ENCODE results near the gene ACSM6. TPM values are rescaled to one million over a fixed set of nuclear protein-coding genes. Genes with fewer than 3 reads are reported as not detected.
A peak's percentile ranks its signal among the peaks of the same experiment; 100 is the strongest.

Gene ACSM6
- total RNA-seq, 4 donors from 2014 or later, result 1.1 to 5.5 (median 3.0) TPM

DNA sequence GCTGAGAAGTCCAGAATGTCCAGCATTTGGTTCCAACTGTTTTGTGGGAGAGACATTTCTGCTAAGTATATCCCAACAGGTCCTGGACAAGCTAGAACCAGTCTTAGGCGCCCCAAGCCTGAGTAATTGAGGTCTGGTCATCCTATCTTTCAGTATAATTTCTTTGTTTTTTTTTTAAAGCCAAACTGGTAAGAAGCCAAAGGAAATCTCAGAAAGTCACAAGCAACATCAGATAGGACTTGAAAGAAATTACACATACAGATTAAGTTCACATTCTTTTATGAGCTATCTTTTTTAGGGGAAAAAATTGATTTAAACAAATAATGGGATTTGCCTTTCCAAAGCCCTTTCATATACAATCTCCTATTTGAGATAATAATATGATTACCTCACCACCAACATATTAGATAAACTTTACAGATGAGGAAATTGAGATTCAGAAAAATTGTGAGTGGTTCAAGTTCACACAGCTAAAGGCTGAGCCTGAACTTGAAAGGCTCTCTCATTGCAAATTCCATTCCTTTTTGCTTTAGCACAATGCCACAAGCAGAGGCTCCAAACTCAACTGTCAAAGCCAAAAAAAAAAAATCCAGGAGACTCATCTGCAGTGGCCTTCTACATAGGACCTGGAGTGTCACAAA is 81.8 kb downstream of the ACSM6 start:
- H3K27me3 ChIP-seq, result no peaks in the 10 kb centered on the region
- TF ChIP-seq EP300 (IDR thresholded peaks at IDR 0.05) (no peak), POLR2A (IDR thresholded peaks at IDR 0.05) (no peak), POLR2AphosphoS5 (IDR thresholded peaks at IDR 0.05) (no peak)
- TF ChIP-seq, protein P1, sequence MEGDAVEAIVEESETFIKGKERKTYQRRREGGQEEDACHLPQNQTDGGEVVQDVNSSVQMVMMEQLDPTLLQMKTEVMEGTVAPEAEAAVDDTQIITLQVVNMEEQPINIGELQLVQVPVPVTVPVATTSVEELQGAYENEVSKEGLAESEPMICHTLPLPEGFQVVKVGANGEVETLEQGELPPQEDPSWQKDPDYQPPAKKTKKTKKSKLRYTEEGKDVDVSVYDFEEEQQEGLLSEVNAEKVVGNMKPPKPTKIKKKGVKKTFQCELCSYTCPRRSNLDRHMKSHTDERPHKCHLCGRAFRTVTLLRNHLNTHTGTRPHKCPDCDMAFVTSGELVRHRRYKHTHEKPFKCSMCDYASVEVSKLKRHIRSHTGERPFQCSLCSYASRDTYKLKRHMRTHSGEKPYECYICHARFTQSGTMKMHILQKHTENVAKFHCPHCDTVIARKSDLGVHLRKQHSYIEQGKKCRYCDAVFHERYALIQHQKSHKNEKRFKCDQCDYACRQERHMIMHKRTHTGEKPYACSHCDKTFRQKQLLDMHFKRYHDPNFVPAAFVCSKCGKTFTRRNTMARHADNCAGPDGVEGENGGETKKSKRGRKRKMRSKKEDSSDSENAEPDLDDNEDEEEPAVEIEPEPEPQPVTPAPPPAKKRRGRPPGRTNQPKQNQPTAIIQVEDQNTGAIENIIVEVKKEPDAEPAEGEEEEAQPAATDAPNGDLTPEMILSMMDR (IDR thresholded peaks at IDR 0.05), result no peak
- H3K36me3 ChIP-seq, result peaks cover 3% of the 10 kb centered on the region
- 66% methylated on average over 1 of the region's 1 CpG for WGBS
- peak overlapping the region; percentile 76 for H3K27ac ChIP-seq
- DNase-seq (ENCODE audit: low spot score in 2 of 2), result no peak
- H3K4me3 ChIP-seq, result no peak overlapping the region
- H3K9me3 ChIP-seq, result no peaks in the 10 kb centered on the region
- H3K4me1 ChIP-seq, result peaks cover 71% of the 10 kb centered on the region

DNA sequence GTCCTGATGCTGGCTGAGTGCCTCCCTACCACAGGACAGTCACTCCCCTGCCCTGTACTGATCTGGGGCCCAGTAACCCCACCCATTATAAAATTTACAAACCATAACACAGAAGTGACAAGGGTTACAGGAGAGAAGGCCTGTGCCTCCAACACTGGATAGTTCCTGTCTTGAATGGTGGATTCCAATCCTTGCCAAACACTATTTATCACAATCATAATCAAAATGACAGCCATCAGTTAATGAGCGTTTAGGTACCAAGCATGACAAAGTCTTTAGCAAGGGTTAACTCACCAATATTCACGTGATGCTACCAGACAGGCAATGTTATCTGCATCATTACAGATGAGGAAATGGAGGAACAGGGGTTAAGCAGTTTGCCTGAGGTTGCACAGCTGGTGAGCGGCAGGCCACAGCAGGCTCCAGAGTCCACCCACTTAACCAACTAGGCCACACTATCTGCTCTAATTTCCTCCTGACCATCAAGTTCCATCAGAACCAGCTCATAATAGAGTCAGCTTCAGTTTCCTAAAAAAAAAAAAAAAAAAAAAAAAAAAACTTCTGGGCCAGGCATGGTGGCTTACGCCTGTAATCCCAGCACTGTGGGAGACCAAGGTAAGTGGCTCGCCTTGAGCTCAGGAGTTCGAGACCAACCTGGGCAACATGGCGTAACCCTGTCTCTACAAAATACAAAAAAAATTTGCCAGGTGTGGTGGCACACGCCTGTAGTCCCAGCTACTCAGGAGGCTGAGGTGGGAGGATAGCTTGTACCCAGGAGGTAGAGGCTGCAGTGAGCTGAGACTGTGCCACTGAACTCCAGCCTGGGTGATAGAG is 82.5 kb downstream of the ACSM6 start:
- Histone ChIP-seq H3K27ac (peak overlapping the region; percentile 76), H3K9me3 (no peaks in the 10 kb centered on the region), H3K27me3 (no peaks in the 10 kb centered on the region), H3K4me1 (peaks cover 71% of the 10 kb centered on the region), H3K36me3 (no peaks in the 10 kb centered on the region), H3K4me3 (no peak overlapping the region)
- no peak for DNase-seq (ENCODE audit: low spot score in 2 of 2)
- no peak for TF ChIP-seq POLR2A (IDR thresholded peaks at IDR 0.05)
- TF ChIP-seq, protein P1 (IDR thresholded peaks at IDR 0.05), result no peak
- 77% methylated on average over 8 of the region's 8 CpGs for WGBS

DNA sequence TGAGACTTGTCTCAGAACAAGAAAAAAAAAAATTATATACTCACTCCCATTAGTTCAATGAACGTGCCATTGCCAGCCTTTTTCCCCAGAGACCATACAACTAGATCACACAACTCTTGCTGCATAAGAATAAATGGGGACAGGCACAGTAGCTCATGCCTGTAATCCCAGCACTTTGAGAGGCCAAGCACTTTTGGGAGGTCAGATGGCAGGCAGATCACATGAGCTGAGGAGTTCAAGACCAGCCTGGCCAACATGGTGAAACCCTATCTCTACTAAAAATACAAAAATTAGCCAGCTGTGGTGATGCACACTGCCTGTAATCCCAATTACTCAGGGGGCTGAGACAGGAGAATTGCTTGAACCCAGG is 83.1 kb downstream of the ACSM6 start:
- H3K27ac ChIP-seq, result peak overlapping the region; percentile 76
- H3K4me3 ChIP-seq, result no peak overlapping the region
- peaks cover 71% of the 10 kb centered on the region for H3K4me1 ChIP-seq
- TF ChIP-seq POLR2A (IDR thresholded peaks at IDR 0.05), result no peak
- TF ChIP-seq, protein P1 (IDR thresholded peaks at IDR 0.05), result no peak
- TF ChIP-seq EP300 (IDR thresholded peaks at IDR 0.05), result no peak
- TF ChIP-seq POLR2AphosphoS5 (IDR thresholded peaks at IDR 0.05), result no peak
- H3K27me3 ChIP-seq, result no peaks in the 10 kb centered on the region
- no peaks in the 10 kb centered on the region for H3K36me3 ChIP-seq
- WGBS, result 77% methylated on average over 1 of the region's 1 CpG
- no peak for DNase-seq (ENCODE audit: low spot score in 2 of 2)
- H3K9me3 ChIP-seq, result no peaks in the 10 kb centered on the region

DNA sequence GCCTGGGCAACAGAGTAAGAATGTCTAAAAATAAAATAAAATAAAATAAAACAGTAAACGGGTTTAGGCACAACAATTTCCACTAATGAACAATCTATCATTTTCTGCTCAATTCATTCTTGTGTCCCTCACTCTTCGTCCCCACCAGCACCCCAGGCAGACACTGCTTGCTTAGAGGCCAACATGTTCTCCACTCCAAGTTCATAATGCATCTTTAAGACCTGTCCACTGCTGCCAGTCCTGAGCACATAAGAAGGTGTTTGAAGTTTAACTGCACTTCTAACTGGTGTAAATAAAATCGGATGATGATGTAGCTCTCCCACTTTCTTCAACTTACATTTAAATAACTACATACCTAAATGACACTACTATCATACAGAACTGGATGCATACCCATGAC is 83.6 kb downstream of the ACSM6 start:
- DNase-seq (ENCODE audit: low spot score in 2 of 2), result no peak
- 74% methylated on average over 3 of the region's 3 CpGs for WGBS
- no peaks in the 10 kb centered on the region for H3K36me3 ChIP-seq
- H3K9me3 ChIP-seq, result no peaks in the 10 kb centered on the region
- H3K27me3 ChIP-seq, result no peaks in the 10 kb centered on the region
- TF ChIP-seq EP300 (IDR thresholded peaks at IDR 0.05) (no peak), POLR2AphosphoS5 (IDR thresholded peaks at IDR 0.05) (no peak), POLR2A (IDR thresholded peaks at IDR 0.05) (no peak)
- TF ChIP-seq, protein P1 (IDR thresholded peaks at IDR 0.05), result no peak
- H3K4me3 ChIP-seq, result no peak overlapping the region
- H3K4me1 ChIP-seq, result peaks cover 70% of the 10 kb centered on the region
- peak overlapping the region; percentile 76 for H3K27ac ChIP-seq

Other genes starting within 250 kb of the ACSM6 start
- 1 to 10 TPM in 1 of 4 donors, not detected in 3; 1.3 TPM for gene CYP2C8, start 124.7 kb upstream of the ACSM6 start, total RNA-seq
- 100 to 1,000 TPM in 1 of 4 donors, 10 to 100 TPM in 3; 71.4 to 112 (median 77.7) TPM for gene PDLIM1, start 96.8 kb downstream of the ACSM6 start, total RNA-seq